ENCODE results near the gene IGFN1. TPM values are rescaled to one million over a fixed set of nuclear protein-coding genes. Genes with fewer than 3 reads are reported as not detected.
"Not testable (repeated sequence)": the region's sequence is repeated elsewhere in the genome, so short reads cannot be mapped to it uniquely, and the experiment has no call there.

The IGFN1 gene
- total RNA-seq, 1 donor from 2014 or later = 0.81 TPM

GRCh38 chr1:201230676-201231075 is 40.1 kb downstream of the IGFN1 start:
- H3K27ac ChIP-seq = no peak overlapping the region
- H3K27me3 ChIP-seq = no peaks in the 10 kb centered on the region
- H3K4me3 ChIP-seq = no peak overlapping the region
- intact Hi-C loops (cut with DNase I) = no loop called here
- H3K4me1 ChIP-seq = no peaks in the 10 kb centered on the region
- TF ChIP-seq CTCF (IDR thresholded peaks at IDR 0.05) = no peak
- DNase-seq (no peak), ATAC-seq (no peak)
- no peaks in the 10 kb centered on the region for H3K36me3 ChIP-seq
- H3K9me3 ChIP-seq = no peaks in the 10 kb centered on the region

GRCh38 chr1:201239646-201240045 is 49.0 kb downstream of the IGFN1 start:
- H3K36me3 ChIP-seq; ATAC-seq; intact Hi-C loops (cut with DNase I); H3K27ac ChIP-seq; H3K9me3 ChIP-seq; H3K4me3 ChIP-seq; DNase-seq; H3K4me1 ChIP-seq: not testable (repeated sequence)
- peaks cover 10% of the 10 kb centered on the region for H3K27me3 ChIP-seq

DNA sequence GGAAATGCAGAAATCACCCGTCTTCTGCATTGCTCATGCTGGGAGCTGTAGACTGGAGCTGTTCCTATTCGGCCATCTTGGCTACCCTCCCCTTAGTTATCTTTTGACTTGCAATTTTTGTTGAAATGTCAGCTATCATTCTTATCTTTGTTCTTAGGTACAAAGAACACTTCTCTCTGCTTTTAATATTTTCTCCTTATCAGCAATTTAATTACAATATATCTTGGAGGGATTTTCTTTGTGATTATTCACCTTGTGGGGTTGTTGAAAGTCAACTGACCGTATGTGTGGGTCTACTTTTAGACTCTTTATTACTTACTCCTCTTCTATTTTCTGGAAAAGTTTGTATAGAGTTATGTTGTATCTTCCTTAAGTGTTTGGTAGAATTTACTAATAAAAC is 49.5 kb downstream of the IGFN1 start:
- no peaks in the 10 kb centered on the region for H3K36me3 ChIP-seq
- no peak for ATAC-seq

GRCh38 chr1:201241736-201242135 is 51.1 kb downstream of the IGFN1 start:
- no peaks in the 10 kb centered on the region for H3K4me1 ChIP-seq
- no peak overlapping the region for H3K27ac ChIP-seq
- H3K36me3 ChIP-seq = no peaks in the 10 kb centered on the region
- intact Hi-C loops (cut with DNase I) = no loop called here
- DNase-seq (no peak), ATAC-seq (no peak)
- no peak for TF ChIP-seq CTCF (IDR thresholded peaks at IDR 0.05)
- peaks cover 17% of the 10 kb centered on the region for H3K27me3 ChIP-seq
- H3K9me3 ChIP-seq = no peaks in the 10 kb centered on the region
- no peak overlapping the region for H3K4me3 ChIP-seq

More for the DNA sequence above, 49.5 kb downstream of the IGFN1 start:
- Histone ChIP-seq H3K9me3 (no peaks in the 10 kb centered on the region), H3K4me3 (no peak overlapping the region), H3K27me3 (peaks cover 16% of the 10 kb centered on the region), H3K27ac (no peak overlapping the region), H3K4me1 (no peaks in the 10 kb centered on the region)
- no peak for DNase-seq
- no peak for TF ChIP-seq CTCF (IDR thresholded peaks at IDR 0.05)
- intact Hi-C loops (cut with DNase I) = no loop called here

GRCh38 chr1:201245082-201245481 is 54.5 kb downstream of the IGFN1 start:
- no peak for TF ChIP-seq CTCF (IDR thresholded peaks at IDR 0.05)
- intact Hi-C loops (cut with DNase I) = no loop called here
- no peak overlapping the region for H3K27ac ChIP-seq
- no peaks in the 10 kb centered on the region for H3K9me3 ChIP-seq
- DNase-seq = no peak
- no peaks in the 10 kb centered on the region for H3K36me3 ChIP-seq
- H3K4me1 ChIP-seq = no peaks in the 10 kb centered on the region
- H3K4me3 ChIP-seq = no peak overlapping the region
- peaks cover 17% of the 10 kb centered on the region for H3K27me3 ChIP-seq
- ATAC-seq = no peak

DNA sequence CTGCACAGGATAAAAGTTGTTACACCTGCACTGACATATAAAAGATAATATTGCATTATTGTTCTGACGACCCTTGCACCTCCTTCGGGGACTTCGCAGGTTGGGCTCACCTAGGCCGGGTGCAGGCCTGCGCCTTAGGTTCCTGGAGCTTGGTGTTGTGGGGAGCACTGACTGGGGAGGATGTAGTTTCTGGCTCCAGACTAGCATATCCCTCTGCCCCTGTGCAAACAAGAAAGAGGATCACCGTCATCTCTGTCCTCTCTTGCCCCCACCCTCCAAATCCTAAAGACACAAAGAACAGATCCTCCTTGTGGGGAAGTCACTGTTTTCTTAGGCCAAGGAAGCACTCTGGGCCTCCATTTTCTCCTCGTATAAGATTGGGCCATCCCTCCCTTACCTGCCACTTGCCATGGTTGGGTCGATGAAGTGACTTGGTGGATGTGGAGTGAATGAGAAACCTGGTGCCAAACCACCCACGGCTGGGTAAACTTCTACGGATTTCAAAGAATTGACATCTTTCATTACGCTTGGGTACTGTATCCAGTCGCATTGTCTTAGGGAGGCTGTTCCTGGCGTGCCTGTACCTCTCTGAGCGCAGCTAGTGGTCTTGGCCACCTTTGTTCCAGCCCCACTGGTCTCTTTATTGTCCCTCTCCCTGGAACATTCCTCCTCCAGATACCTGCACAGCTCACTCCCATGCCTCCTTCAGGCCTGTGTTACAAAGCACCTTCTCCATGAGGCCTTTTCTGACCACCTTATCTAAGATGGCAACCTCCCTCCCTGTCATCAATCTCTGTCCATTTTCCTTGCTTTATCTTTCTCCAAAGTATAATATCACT is 58.3 kb downstream of the IGFN1 start:
- Histone ChIP-seq H3K27me3 (peaks cover 8% of the 10 kb centered on the region), H3K27ac (no peak overlapping the region), H3K4me1 (no peaks in the 10 kb centered on the region), H3K4me3 (no peak overlapping the region), H3K9me3 (no peaks in the 10 kb centered on the region), H3K36me3 (no peaks in the 10 kb centered on the region)
- intact Hi-C loops (cut with DNase I) = no loop called here
- TF ChIP-seq CTCF (IDR thresholded peaks at IDR 0.05) = no peak
- DNase-seq (no peak), ATAC-seq (no peak)

Measured in upper lobe of right lung (tissue), 1 donor.